Esophagus squamous epithelium (tissue), 4 donors: ENCODE measurements around the gene CLTCL1.

Experiments used
- POLR2A ChIP-seq, 4 donors: fragments of 450-650 bp; IDR thresholded peaks; one replicate each; pipeline ENCODE4 v1.6.1; 2017; ENCODE audit warnings: antibody characterized with exemption in 4 of 4, mild to moderate bottlenecking in 4 of 4, moderate library complexity in 3 of 4
- TF ChIP-seq, protein P1 (sequence below), 6 experiments: fragments of 450-650 bp in 4 of 6; fragments of 200-600 bp in 2 of 6; sonication (generic) in 2 of 6; IDR thresholded peaks; one replicate each; pipeline ENCODE4 v1.5.1; 2016 to 2019; ENCODE audit warnings: antibody characterized with exemption in 6 of 6, mild to moderate bottlenecking in 4 of 6, moderate library complexity in 4 of 6

DNA sequence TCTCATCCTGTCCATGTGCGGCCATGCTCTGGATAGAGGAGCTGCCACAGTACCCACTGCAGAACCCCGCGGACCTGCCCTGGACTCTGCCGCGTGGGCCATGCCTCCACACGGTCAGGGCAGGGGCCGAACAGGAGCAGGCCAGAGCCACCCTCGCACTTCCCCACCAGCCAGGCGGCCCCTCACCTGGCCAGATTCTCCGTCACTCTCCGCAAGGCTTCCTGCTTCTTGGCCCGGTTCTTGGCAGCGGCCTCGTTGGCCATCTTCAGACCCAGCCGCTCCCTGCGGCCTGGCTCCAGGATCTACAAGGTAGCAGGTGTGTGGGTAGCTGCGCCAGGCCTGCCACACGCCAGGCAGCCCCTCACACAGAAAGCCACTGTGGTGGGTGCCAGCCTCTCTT is 156.6 kb downstream of the CLTCL1 start:
- TF ChIP-seq POLR2A (IDR thresholded peaks at IDR 0.05): no peak
- TF ChIP-seq, protein P1, sequence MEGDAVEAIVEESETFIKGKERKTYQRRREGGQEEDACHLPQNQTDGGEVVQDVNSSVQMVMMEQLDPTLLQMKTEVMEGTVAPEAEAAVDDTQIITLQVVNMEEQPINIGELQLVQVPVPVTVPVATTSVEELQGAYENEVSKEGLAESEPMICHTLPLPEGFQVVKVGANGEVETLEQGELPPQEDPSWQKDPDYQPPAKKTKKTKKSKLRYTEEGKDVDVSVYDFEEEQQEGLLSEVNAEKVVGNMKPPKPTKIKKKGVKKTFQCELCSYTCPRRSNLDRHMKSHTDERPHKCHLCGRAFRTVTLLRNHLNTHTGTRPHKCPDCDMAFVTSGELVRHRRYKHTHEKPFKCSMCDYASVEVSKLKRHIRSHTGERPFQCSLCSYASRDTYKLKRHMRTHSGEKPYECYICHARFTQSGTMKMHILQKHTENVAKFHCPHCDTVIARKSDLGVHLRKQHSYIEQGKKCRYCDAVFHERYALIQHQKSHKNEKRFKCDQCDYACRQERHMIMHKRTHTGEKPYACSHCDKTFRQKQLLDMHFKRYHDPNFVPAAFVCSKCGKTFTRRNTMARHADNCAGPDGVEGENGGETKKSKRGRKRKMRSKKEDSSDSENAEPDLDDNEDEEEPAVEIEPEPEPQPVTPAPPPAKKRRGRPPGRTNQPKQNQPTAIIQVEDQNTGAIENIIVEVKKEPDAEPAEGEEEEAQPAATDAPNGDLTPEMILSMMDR (IDR thresholded peaks at IDR 0.05): no peak
